ENCODE measurements around the gene SELENOI.

GRCh38 chr2:26387189-26387588, 41.2 kb downstream of the SELENOI start:
- no peak for TF ChIP-seq POLR2AphosphoS5 (IDR thresholded peaks at IDR 0.05)
- no peak for TF ChIP-seq EP300 (IDR thresholded peaks at IDR 0.05)
- TF ChIP-seq CTCF (IDR thresholded peaks at IDR 0.05) = no peak

Data from esophagus muscularis mucosa (tissue), 4 donors.